ENCODE measurements around the gene PRR30.
"Not testable (repeated sequence)": the region's sequence is repeated elsewhere in the genome, so short reads cannot be mapped to it uniquely, and the experiment has no call there.

DNA sequence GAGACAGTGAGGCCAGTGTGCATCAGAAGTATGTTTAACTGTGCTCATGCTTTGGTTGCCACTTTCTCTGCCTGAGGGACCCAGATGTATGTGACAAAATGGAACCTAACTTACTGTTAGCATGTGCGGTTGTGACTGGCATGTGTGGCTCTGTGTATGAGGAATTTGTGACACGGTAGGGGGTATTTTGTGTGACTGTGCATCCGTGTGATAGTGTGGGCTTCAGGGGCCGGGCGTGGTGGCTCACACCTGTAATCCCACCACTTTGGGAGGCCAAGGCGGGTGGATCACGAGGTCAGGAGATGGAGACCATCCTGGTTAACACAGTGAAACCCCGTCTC, 19.9 kb downstream of the PRR30 start:
- TF ChIP-seq, protein P1, sequence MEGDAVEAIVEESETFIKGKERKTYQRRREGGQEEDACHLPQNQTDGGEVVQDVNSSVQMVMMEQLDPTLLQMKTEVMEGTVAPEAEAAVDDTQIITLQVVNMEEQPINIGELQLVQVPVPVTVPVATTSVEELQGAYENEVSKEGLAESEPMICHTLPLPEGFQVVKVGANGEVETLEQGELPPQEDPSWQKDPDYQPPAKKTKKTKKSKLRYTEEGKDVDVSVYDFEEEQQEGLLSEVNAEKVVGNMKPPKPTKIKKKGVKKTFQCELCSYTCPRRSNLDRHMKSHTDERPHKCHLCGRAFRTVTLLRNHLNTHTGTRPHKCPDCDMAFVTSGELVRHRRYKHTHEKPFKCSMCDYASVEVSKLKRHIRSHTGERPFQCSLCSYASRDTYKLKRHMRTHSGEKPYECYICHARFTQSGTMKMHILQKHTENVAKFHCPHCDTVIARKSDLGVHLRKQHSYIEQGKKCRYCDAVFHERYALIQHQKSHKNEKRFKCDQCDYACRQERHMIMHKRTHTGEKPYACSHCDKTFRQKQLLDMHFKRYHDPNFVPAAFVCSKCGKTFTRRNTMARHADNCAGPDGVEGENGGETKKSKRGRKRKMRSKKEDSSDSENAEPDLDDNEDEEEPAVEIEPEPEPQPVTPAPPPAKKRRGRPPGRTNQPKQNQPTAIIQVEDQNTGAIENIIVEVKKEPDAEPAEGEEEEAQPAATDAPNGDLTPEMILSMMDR (IDR thresholded peaks at IDR 0.05): not testable (repeated sequence)
- not testable (repeated sequence) for TF ChIP-seq EZH2 (IDR thresholded peaks at IDR 0.05; ENCODE audit: borderline replicate concordance, insufficient read depth, low read depth, low read length, poor library complexity, severe bottlenecking)
